H9 (cell line): ENCODE measurements around the gene ANO6. TPM values are rescaled to one million over a fixed set of nuclear protein-coding genes. Genes with fewer than 3 reads are reported as not detected.

ENCODE experiments used
- DNase-seq: peaks from one replicate; pipeline ENCODE4 v3.0.0-alpha.2; 2017
- H2AFZ ChIP-seq: one replicate; pipeline ENCODE4 v1.6.1; 2013; ENCODE audit warnings: mild to moderate bottlenecking, low read length, control low read depth, moderate library complexity
- H2AK5ac ChIP-seq: 2 replicates; pipeline ENCODE4 v1.6.1; 2013; ENCODE audit warnings: low read length, control low read depth, mixed read lengths; ENCODE audit not compliant: insufficient read length
- H2BK120ac ChIP-seq: one replicate; pipeline ENCODE4 v1.6.1; 2013; ENCODE audit warnings: low read depth, mild to moderate bottlenecking, low read length, control low read depth, inconsistent platforms; ENCODE audit not compliant: poor library complexity, severe bottlenecking
- H2BK12ac ChIP-seq: 2 replicates; pipeline ENCODE4 v1.6.1; 2013; ENCODE audit warnings: low read length, control low read depth, mixed read lengths, low read depth; ENCODE audit not compliant: insufficient read length
- H2BK15ac ChIP-seq: 2 replicates; pipeline ENCODE4 v1.6.1; 2013; ENCODE audit warnings: low read depth, low read length, control low read depth
- H2BK20ac ChIP-seq: one replicate; pipeline ENCODE4 v1.6.1; 2013; ENCODE audit warnings: low read depth, mild to moderate bottlenecking, low read length, control low read depth, inconsistent platforms; ENCODE audit not compliant: poor library complexity, severe bottlenecking
- H2BK5ac ChIP-seq: 2 replicates; pipeline ENCODE4 v1.6.1; 2013; ENCODE audit warnings: low read length, control low read depth, mixed read lengths; ENCODE audit not compliant: insufficient read length
- H3K14ac ChIP-seq: 2 replicates; pipeline ENCODE4 v1.6.1; 2013; ENCODE audit warnings: low read length, control low read depth; ENCODE audit not compliant: insufficient read depth
- H3K18ac ChIP-seq: 2 replicates; pipeline ENCODE4 v1.6.1; 2013; ENCODE audit warnings: low read depth, mild to moderate bottlenecking, mixed read lengths, low read length, control low read depth; ENCODE audit not compliant: insufficient read length
- H3K23ac ChIP-seq: 2 replicates; pipeline ENCODE4 v1.6.1; 2013; ENCODE audit warnings: low read length, control low read depth, mixed read lengths, low read depth; ENCODE audit not compliant: insufficient read length
- H3K23me2 ChIP-seq: 2 replicates; pipeline ENCODE4 v1.6.1; 2013; ENCODE audit warnings: low read depth, mild to moderate bottlenecking, mixed read lengths, low read length, control low read depth; ENCODE audit not compliant: insufficient read length, poor library complexity, severe bottlenecking
- H3K27ac ChIP-seq: 2 replicates; pipeline ENCODE4 v1.5.1; 2013; ENCODE audit warnings: low read length, control low read depth, mixed read lengths, low read depth; ENCODE audit not compliant: insufficient read length
- H3K27me3 ChIP-seq: 2 replicates; pipeline ENCODE4 v1.6.1; 2013; ENCODE audit warnings: low read length, control low read depth, inconsistent platforms; ENCODE audit not compliant: insufficient read depth
- H3K4ac ChIP-seq: 2 replicates; pipeline ENCODE4 v1.6.1; 2013; ENCODE audit warnings: low read depth, mild to moderate bottlenecking, control low read depth, inconsistent platforms, low read length, moderate library complexity
- H3K4me1 ChIP-seq: 2 replicates; pipeline ENCODE4 v1.6.1; 2013; ENCODE audit warnings: low read length, control low read depth, inconsistent platforms; ENCODE audit not compliant: insufficient read depth
- H3K4me2 ChIP-seq: 2 replicates; pipeline ENCODE4 v1.6.1; 2013; ENCODE audit warnings: low read length, control low read depth, mixed read lengths; ENCODE audit not compliant: insufficient read length, insufficient read depth
- H3K56ac ChIP-seq: 2 replicates; pipeline ENCODE4 v1.6.1; 2013; ENCODE audit warnings: low read depth, mild to moderate bottlenecking, mixed read lengths, low read length, control low read depth; ENCODE audit not compliant: insufficient read length
- H3K79me1 ChIP-seq: 2 replicates; pipeline ENCODE4 v1.6.1; 2013; ENCODE audit warnings: low read depth, mild to moderate bottlenecking, moderate library complexity, low read length, control low read depth, inconsistent platforms; ENCODE audit not compliant: insufficient read depth, poor library complexity, severe bottlenecking
- H3K79me2 ChIP-seq: 2 replicates; pipeline ENCODE4 v1.6.1; 2013; ENCODE audit warnings: low read length, control low read depth, inconsistent platforms; ENCODE audit not compliant: insufficient read depth
- H3K9ac ChIP-seq: 2 replicates; pipeline ENCODE4 v1.6.1; 2013; ENCODE audit warnings: low read length, control low read depth, mixed read lengths; ENCODE audit not compliant: insufficient read length; ENCODE audit errors: extremely low read depth
- H3K9me3 ChIP-seq: one replicate; pipeline ENCODE4 v1.6.1; 2013; ENCODE audit warnings: low read depth, low read length, inconsistent platforms; ENCODE audit not compliant: control insufficient read depth
- H3T11ph ChIP-seq: one replicate; pipeline ENCODE4 v1.6.1; 2013; ENCODE audit warnings: mild to moderate bottlenecking, low read length, control low read depth, inconsistent platforms
- H4K20me1 ChIP-seq: one replicate; pipeline ENCODE4 v1.6.1; 2013; ENCODE audit not compliant: control insufficient read depth, insufficient read length, insufficient read depth
- H4K5ac ChIP-seq: 2 replicates; pipeline ENCODE4 v1.6.1; 2013; ENCODE audit warnings: low read depth, mild to moderate bottlenecking, mixed read lengths, low read length, control low read depth; ENCODE audit not compliant: insufficient read length
- H4K8ac ChIP-seq: replicated peaks from 2 replicates; pipeline ENCODE4 v1.6.1; 2013; ENCODE audit warnings: low read length, control low read depth, mixed read lengths, low read depth; ENCODE audit not compliant: insufficient read length
- H4K91ac ChIP-seq: 2 replicates; pipeline ENCODE4 v1.6.1; 2013; ENCODE audit warnings: low read depth, mild to moderate bottlenecking, moderate library complexity, mixed read lengths, low read length, control low read depth; ENCODE audit not compliant: insufficient read length
- H3K27ac Mint-ChIP-seq, 3 experiments: 2 replicates in 2 of 3; 3 replicates in 1 of 3; pipeline ENCODE4 v1.8.0; 2020 to 2021; ENCODE audit warnings: mixed read lengths in 3 of 3, mild to moderate bottlenecking in 1 of 3, moderate library complexity in 1 of 3
- H3K27me3 Mint-ChIP-seq: 2 replicates; pipeline ENCODE4 v1.8.0; 2021; ENCODE audit warnings: low read depth, mild to moderate bottlenecking, moderate library complexity, mixed read lengths
- H3K36me3 Mint-ChIP-seq, 3 experiments: 2 replicates in 2 of 3; 3 replicates in 1 of 3; pipeline ENCODE4 v1.8.0; 2020 to 2021; ENCODE audit warnings: low read depth in 3 of 3, mixed read lengths in 3 of 3; ENCODE audit not compliant: insufficient read depth in 1 of 3
- H3K4me1 Mint-ChIP-seq, 2 experiments: 2 replicates each; pipeline ENCODE4 v1.8.0; 2020; ENCODE audit warnings: mixed read lengths in 2 of 2
- H3K4me3 Mint-ChIP-seq, 2 experiments: 2 replicates in 1 of 2; 3 replicates in 1 of 2; pipeline ENCODE4 v1.8.0; 2020 to 2021; ENCODE audit warnings: mild to moderate bottlenecking in 2 of 2, mixed read lengths in 2 of 2, moderate library complexity in 1 of 2
- H3K9me3 Mint-ChIP-seq, 2 experiments: 2 replicates in 1 of 2; 3 replicates in 1 of 2; pipeline ENCODE4 v1.8.0; 2020; ENCODE audit warnings: mild to moderate bottlenecking in 2 of 2, mixed read lengths in 2 of 2, moderate library complexity in 1 of 2
- total RNA-seq: library from RNA; stranded (reverse); gene quantifications from 2 replicates; pipeline ENCODE4 v1.2.1, GENCODE V29; 2021
- TF ChIP-seq, protein P1 (sequence below): fragments of 200-600 bp; sonication (generic); conservative IDR thresholded peaks from 3 replicates; pipeline ENCODE4 v1.8.0; 2021; ENCODE audit warnings: antibody characterized with exemption, mild to moderate bottlenecking

Gene ANO6
- total RNA-seq, 1 experiment from 2014 or later: 24.3 TPM

GRCh38 chr12:45363903-45364302, 148.0 kb downstream of the ANO6 start:
- no peak for DNase-seq
- Histone ChIP-seq H3K9me3 (no peaks in the 10 kb centered on the region), H3K79me1 (no peaks in the 10 kb centered on the region), H3K4ac (no peak overlapping the region), H4K91ac (no peak overlapping the region), H3K27ac (no peak overlapping the region), H3K23me2 (no peaks in the 10 kb centered on the region), H4K20me1 (no peaks in the 10 kb centered on the region), H2BK20ac (no peak overlapping the region), H3K27me3 (no peaks in the 10 kb centered on the region), H3K4me1 (no peaks in the 10 kb centered on the region), H2AK5ac (no peak overlapping the region), H3K23ac (no peak overlapping the region), H3K14ac (no peak overlapping the region), H2BK12ac (no peak overlapping the region), H2AFZ (no peak overlapping the region), H3K9ac (no peak overlapping the region), H3K18ac (no peak overlapping the region), H3K79me2 (no peaks in the 10 kb centered on the region; the same call in 1 of the 2 replicates), H3K56ac (no peak overlapping the region), H2BK5ac (no peak overlapping the region), H2BK15ac (no peak overlapping the region), H4K5ac (no peak overlapping the region), H3T11ph (no peak overlapping the region), H2BK120ac (no peak overlapping the region), H4K8ac (no peak overlapping the region), H3K4me2 (no peak overlapping the region)
- H3K27me3 Mint-ChIP-seq: no peaks in the 10 kb centered on the region
- no peak overlapping the region for H3K4me3 Mint-ChIP-seq
- peaks cover 37 to 42% (median 39%) of the 10 kb centered on the region in 3 experiments for H3K36me3 Mint-ChIP-seq
- H3K9me3 Mint-ChIP-seq: peaks cover 35 to 36% of the 10 kb centered on the region in 2 experiments
- TF ChIP-seq, protein P1, sequence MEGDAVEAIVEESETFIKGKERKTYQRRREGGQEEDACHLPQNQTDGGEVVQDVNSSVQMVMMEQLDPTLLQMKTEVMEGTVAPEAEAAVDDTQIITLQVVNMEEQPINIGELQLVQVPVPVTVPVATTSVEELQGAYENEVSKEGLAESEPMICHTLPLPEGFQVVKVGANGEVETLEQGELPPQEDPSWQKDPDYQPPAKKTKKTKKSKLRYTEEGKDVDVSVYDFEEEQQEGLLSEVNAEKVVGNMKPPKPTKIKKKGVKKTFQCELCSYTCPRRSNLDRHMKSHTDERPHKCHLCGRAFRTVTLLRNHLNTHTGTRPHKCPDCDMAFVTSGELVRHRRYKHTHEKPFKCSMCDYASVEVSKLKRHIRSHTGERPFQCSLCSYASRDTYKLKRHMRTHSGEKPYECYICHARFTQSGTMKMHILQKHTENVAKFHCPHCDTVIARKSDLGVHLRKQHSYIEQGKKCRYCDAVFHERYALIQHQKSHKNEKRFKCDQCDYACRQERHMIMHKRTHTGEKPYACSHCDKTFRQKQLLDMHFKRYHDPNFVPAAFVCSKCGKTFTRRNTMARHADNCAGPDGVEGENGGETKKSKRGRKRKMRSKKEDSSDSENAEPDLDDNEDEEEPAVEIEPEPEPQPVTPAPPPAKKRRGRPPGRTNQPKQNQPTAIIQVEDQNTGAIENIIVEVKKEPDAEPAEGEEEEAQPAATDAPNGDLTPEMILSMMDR: no peak
- no peaks in the 10 kb centered on the region for H3K4me1 Mint-ChIP-seq
- H3K27ac Mint-ChIP-seq: no peak overlapping the region
